Dermis blood vessel endothelial cell (primary cell): ENCODE measurements around the gene PARP12. TPM values are rescaled to one million over a fixed set of nuclear protein-coding genes. Genes with fewer than 3 reads are reported as not detected.
A peak's percentile ranks its signal among the peaks of the same experiment; 100 is the strongest.

Source experiments
- DNase-seq: peaks from one replicate; pipeline ENCODE4 v3.0.0; 2010
- total RNA-seq: library from RNA; depleted of rRNA; stranded (reverse); fragments of >200 nt; gene quantifications from 2 replicates; pipeline ENCODE4 v1.2.3, GENCODE V29; 2014

PARP12 gene
- total RNA-seq, 1 donor from 2014 or later = 107 TPM

DNA sequence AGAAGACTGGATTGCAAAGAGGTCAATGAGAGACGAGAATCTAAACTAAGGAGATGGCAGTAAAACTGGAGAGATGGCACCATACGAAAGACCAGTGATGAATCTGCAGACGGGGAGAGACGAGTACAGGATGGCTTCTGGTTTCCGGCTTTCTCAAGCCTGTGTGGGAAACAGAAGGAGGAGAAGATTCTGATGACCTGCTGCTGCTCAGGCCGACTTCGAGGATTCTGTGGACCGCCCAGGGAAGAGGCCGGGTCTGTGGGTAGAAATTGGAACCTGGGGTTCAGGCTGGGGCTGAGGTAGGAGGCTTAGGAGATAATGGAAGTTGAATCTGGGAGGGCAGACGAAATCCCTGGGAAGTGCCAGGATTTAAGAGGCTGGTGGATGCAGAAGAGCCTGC lies 48.6 kb downstream of the PARP12 start:
- DNase-seq = no peak

GRCh38 chr7:140013676-140014075 lies 49.1 kb downstream of the PARP12 start:
- DNase-seq = no peak

DNA sequence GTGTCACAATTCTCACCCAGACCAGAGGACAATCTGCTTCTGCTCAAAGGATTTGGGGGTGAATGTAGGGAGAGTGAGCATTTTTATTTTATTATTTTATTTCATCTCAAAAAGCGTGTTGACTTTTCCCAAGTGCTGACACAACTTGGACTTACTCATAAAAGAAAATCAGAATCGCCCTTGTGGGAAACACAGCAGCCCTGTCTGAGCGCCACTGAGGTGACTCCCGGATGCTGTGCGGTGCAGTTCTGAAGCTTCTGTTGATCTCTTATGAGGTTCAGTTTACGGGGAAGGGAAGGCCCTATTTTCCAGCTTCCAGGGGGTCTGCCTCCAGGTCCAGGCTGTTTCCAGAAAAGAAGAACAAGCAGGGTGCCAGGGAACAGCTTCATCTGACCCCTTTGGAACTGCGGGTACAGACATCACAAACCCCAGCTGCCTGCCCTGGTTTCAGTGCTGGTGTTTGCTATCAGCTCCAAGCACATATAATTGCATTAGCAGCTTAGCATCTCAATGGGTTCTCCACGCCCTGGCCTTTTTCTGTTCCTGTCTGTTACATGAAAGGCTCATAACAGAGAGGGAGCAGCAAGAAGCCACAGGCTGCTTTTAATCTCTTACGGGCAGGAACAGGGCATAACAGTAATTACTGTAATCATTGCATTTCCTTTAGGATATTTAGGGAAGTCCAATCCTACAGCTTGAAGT lies 52.4 kb downstream of the PARP12 start:
- no peak for DNase-seq

- no peak for DNase-seq
Observed at GRCh38 chr7:140009735-140010134, 53.0 kb downstream of the PARP12 start.

- DNase-seq = no peak
Observed at GRCh38 chr7:140008755-140009610, 53.8 kb downstream of the PARP12 start.

GRCh38 chr7:140007051-140007690 lies 55.6 kb downstream of the PARP12 start:
- no peak for DNase-seq

GRCh38 chr7:140006600-140006999 lies 56.2 kb downstream of the PARP12 start:
- no peak for DNase-seq

DNA sequence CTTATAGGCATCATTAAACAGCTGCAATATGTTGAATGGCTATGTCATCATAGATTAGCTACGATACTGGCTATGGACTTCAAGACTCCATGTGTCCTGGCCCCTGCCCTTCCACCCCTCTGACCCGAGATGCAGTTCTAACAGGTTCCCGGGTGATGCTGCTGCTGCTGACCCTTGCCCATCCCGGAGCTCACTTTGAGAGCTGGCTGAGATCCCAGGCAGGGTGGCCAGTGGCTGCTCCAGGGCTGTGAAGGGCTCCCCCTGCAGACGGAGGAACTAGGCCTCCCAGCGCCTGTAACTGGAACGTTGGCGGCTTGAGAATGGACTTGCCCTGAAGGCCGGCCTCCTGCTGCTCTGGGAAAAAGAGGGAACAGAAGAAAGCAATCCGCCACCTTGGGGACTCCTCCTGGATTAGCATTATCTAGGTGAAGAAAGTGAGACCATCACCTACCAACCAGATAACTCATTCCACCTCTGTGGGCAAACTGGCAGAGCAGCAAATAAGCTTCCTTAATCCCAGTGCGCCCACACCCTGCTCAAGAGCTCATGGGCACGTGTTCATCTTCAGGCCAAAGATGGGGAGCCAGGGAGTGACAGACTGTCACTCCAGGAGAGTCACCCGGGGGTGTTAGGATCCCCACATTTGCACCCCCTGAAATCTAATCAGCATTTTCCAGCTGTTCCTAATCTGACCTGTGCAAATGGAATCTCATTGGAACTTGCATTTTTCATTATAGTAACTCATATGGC lies 56.8 kb downstream of the PARP12 start:
- peak; percentile 62 for DNase-seq

- DNase-seq = no peak
Observed at GRCh38 chr7:140005341-140005740, 57.4 kb downstream of the PARP12 start.

DNA sequence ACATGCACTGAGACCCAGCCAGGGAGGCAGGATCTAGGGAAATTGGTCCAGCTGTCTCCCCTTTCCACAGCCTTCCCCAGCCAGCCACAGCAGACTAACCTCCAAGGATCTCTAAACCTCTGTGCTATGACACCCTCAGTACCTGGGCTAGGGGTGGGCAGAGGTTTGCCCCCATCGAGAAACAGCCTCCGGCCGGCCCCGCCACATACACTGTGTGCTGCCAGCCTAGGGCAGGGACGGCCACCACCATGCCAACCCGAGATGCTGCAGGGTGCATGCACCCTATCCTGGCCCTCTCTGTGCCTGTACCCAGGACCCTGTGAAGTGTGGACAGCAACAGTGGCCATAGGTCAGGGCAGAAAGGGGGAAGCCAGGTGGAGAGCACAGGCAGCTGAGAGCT lies 58.1 kb downstream of the PARP12 start:
- DNase-seq = no peak

DNA sequence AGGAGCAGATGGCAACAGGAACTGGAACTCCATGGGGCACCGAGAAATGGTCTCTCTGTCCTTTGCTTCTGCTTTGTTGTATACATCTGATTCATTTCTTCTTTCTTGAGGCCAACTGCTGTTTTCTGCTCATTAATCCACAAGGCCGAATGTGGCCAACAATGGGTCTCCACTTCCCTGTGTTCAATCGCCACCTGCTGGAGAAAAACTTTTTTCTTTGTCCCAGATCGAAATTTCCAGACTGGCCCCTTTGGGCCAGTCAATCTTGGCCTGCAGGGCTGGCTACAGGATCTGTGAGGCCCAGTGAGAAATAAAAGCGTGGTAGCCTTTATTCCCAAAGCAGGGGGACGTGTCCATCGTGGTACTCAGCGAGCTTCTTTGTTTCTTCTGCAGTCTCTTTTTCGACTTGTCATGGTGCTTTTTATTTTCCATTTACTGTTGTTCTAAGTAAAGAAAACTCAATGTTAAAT lies 58.8 kb downstream of the PARP12 start:
- DNase-seq = peak; percentile 82

GRCh38 chr7:140000666-140001268 lies 62.0 kb downstream of the PARP12 start:
- DNase-seq = no peak

- no peak for DNase-seq
Observed at GRCh38 chr7:139999516-139999915, 63.2 kb downstream of the PARP12 start.

GRCh38 chr7:139998572-139998971 lies 64.2 kb downstream of the PARP12 start:
- DNase-seq = no peak

DNA sequence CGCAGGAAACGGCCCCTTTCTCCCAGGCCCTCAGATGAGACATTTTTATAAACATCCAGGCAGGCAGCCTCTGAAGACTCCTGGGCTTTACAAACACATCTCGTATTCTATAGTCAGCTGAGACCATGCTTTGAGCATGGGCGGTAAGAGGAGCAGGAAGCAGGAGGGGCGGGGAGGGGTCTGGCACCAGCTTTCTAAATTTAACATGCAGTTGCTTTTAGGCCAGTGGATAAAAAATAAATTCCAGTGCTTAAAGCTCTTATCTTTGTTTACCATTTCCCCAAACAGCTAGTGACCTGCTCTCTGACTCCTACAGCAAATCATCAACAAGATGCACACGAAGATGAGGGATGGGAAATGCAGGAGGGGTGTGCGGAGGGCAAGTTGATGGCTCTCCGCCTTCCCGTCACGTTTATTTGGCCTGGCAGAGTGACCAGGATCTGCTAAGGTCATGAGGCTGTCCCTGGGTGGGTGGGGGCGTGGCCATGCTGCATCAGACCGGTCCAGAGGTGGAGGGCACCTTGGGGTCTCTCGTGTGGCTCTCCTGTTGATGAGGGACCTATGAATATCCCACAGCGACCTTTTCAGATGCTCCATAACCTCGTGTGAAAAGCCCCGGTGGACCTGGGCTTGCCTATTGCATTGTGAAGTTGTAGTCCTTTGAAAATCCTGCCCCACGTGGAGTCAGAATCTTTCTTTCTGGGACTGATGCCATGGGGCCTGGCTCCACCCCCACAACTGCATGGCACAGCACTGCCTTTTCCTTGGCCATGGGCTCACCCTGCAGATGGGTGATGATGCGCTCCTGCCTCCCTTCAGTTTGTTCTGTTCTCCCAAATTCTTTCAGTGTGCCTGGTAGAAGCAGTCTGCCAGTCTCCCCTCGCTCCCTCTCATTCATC lies 67.5 kb downstream of the PARP12 start:
- DNase-seq = peak; percentile 15

DNA sequence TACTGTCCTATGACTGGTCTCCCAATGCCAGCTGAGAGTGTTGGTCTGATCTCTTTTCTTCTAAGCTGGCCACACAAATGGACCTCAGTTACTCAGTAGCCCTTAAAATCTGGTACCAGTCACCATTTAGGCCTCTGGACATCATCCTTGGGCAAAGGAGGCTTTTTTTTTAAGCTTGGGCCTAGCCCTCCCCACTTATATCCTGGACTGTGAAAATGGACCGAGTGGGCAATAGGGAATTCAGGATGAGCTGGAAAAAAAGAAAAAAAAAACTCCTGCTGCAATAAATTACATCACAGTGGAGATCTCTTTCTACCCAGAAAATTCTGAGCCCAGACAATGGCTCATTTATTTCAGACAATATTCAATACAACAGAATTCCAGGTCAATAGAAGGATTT lies 68.4 kb downstream of the PARP12 start:
- DNase-seq = no peak

GRCh38 chr7:139993592-139993991 lies 69.2 kb downstream of the PARP12 start:
- DNase-seq = no peak

DNA sequence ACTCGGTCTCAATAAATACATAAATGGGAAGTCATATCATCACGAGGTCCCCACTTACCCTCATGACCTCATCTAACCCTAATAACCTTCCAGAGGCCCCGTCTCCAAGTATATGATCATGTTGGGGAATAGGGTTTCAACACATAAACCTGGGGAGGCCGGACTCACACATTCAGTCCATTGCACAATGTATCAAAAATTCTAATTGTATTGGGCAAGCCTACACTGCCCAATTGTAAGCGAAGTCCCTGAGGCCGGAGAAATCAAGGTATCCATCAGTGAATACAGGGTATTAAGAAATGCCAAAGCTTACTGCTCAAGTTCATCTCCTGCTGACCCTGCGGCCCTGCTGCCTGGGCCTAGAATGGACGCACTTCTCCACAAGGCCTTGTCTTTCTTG lies 69.6 kb downstream of the PARP12 start:
- DNase-seq = no peak

GRCh38 chr7:139992353-139993044 lies 70.3 kb downstream of the PARP12 start:
- no peak for DNase-seq

DNA sequence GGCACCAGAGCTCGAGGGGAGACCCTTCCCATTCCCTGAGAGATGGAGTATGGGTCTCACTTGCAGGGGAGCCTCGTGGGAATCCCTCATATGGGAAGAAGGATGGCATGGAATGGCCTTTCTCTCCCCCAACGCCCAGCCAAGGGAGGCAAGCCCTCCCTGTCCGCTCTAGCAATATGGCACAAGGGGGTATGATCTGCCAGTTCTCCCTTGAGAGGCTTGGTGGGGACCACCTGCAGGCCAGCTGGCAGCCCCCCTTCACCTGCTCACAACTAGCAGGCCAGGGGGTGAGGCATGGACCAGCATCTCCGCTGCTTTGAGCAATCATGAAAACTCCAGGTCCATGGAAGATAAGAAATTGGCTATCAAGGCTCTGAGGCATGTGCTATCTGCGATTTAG lies 70.8 kb downstream of the PARP12 start:
- DNase-seq = no peak

DNA sequence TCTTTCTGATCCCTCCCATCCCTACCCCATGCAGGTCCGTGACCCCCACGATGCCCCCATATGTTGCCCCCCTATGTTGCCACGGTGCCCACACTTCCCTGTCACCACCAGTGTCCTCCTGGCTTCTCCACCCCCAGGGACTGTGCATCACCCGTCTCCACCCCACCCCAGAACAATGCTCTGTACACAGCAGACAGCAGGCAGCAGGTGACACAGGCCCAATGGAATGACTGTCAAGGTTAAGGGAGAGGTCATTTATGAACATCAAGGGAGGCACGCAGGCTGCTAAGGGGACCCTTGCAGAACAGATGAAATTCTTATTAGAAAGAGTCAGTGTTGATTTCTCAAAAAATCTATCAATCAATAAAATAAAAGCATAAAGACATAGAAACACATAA lies 71.5 kb downstream of the PARP12 start:
- no peak for DNase-seq
